ENCODE results near the gene IDI2. TPM values are rescaled to one million over a fixed set of nuclear protein-coding genes. Genes with fewer than 3 reads are reported as not detected.

IDI2 gene
- total and polyA plus RNA-seq, 2 of the 13 experiments (the other 11 are each of a cell fraction or from before 2014, with no cell fraction given) = not detected

DNA sequence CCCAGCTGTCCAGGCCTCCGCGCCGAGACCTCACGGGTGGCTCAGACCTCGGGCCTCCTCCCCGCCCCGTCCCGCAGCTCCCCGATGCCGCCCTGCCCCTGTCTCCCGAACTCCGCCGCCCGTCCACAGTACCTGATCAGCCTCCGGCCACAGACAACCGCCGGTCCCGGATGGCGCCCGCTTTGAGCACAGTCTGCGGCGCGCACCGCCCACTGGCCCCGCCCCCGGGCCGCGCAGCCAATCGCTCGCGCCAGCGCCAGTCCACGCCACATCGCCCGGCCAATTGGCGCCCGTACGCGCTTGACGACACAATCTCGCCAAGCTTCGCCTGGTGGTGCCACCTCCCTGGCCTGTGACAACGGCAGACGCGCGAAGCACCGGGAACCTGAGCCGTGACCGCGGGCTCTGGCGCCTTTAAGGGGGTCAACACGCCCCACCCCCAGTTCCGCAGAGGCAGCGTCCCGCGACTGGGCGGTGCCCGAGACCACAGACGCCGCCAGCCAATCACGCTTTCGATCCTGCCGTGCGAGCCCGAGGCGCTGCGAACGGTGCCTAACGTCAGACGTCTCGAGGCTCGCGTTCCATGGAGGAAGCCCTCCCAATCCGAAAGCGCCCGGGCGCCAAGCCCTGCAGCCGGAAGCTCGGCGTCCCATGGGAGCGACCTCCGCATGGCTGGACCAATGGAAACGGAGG is 23.2 kb upstream of the IDI2 start, which contains the start of gene IDI1 (continued):
- TF ChIP-seq, protein P1, sequence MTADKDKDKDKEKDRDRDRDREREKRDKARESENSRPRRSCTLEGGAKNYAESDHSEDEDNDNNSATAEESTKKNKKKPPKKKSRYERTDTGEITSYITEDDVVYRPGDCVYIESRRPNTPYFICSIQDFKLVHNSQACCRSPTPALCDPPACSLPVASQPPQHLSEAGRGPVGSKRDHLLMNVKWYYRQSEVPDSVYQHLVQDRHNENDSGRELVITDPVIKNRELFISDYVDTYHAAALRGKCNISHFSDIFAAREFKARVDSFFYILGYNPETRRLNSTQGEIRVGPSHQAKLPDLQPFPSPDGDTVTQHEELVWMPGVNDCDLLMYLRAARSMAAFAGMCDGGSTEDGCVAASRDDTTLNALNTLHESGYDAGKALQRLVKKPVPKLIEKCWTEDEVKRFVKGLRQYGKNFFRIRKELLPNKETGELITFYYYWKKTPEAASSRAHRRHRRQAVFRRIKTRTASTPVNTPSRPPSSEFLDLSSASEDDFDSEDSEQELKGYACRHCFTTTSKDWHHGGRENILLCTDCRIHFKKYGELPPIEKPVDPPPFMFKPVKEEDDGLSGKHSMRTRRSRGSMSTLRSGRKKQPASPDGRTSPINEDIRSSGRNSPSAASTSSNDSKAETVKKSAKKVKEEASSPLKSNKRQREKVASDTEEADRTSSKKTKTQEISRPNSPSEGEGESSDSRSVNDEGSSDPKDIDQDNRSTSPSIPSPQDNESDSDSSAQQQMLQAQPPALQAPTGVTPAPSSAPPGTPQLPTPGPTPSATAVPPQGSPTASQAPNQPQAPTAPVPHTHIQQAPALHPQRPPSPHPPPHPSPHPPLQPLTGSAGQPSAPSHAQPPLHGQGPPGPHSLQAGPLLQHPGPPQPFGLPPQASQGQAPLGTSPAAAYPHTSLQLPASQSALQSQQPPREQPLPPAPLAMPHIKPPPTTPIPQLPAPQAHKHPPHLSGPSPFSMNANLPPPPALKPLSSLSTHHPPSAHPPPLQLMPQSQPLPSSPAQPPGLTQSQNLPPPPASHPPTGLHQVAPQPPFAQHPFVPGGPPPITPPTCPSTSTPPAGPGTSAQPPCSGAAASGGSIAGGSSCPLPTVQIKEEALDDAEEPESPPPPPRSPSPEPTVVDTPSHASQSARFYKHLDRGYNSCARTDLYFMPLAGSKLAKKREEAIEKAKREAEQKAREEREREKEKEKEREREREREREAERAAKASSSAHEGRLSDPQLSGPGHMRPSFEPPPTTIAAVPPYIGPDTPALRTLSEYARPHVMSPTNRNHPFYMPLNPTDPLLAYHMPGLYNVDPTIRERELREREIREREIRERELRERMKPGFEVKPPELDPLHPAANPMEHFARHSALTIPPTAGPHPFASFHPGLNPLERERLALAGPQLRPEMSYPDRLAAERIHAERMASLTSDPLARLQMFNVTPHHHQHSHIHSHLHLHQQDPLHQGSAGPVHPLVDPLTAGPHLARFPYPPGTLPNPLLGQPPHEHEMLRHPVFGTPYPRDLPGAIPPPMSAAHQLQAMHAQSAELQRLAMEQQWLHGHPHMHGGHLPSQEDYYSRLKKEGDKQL (CRISPR knock-in tag; IDR thresholded peaks at IDR 0.05; ENCODE audit: low read depth) = peak; percentile 4; the same call in 1 of the 2 replicates
- TF ChIP-seq ZNF768 (CRISPR knock-in tag; IDR thresholded peaks at IDR 0.05) (no peak), ZNF616 (CRISPR knock-in tag; IDR thresholded peaks at IDR 0.05; ENCODE audit: low read depth) (no peak), NFRKB (IDR thresholded peaks at IDR 0.05) (no peak), DNMT3B (CRISPR knock-in tag; conservative IDR thresholded peaks at IDR 0.05) (no peak; the same call in 1 of the 2 replicates), ZFP36L1 (CRISPR knock-in tag; IDR thresholded peaks at IDR 0.05) (peak; percentile 93), CC2D1A (CRISPR knock-in tag; IDR thresholded peaks at IDR 0.05) (no peak), HOXA3 (CRISPR knock-in tag; IDR thresholded peaks at IDR 0.05) (peak; percentile 95), ZNF44 (CRISPR knock-in tag; IDR thresholded peaks at IDR 0.05) (0 out of 2 replicates have a peak, but pooled peaks have one; percentile 69), FOSL1 (CRISPR knock-in tag; IDR thresholded peaks at IDR 0.05; ENCODE audit: borderline replicate concordance) (no peak)
- TF ChIP-seq, protein P2, sequence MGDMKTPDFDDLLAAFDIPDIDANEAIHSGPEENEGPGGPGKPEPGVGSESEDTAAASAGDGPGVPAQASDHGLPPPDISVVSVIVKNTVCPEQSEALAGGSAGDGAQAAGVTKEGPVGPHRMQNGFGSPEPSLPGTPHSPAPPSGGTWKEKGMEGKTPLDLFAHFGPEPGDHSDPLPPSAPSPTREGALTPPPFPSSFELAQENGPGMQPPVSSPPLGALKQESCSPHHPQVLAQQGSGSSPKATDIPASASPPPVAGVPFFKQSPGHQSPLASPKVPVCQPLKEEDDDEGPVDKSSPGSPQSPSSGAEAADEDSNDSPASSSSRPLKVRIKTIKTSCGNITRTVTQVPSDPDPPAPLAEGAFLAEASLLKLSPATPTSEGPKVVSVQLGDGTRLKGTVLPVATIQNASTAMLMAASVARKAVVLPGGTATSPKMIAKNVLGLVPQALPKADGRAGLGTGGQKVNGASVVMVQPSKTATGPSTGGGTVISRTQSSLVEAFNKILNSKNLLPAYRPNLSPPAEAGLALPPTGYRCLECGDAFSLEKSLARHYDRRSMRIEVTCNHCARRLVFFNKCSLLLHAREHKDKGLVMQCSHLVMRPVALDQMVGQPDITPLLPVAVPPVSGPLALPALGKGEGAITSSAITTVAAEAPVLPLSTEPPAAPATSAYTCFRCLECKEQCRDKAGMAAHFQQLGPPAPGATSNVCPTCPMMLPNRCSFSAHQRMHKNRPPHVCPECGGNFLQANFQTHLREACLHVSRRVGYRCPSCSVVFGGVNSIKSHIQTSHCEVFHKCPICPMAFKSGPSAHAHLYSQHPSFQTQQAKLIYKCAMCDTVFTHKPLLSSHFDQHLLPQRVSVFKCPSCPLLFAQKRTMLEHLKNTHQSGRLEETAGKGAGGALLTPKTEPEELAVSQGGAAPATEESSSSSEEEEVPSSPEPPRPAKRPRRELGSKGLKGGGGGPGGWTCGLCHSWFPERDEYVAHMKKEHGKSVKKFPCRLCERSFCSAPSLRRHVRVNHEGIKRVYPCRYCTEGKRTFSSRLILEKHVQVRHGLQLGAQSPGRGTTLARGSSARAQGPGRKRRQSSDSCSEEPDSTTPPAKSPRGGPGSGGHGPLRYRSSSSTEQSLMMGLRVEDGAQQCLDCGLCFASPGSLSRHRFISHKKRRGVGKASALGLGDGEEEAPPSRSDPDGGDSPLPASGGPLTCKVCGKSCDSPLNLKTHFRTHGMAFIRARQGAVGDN (CRISPR knock-in tag; IDR thresholded peaks at IDR 0.05) = peak; percentile 93
- TF ChIP-seq, protein P3, sequence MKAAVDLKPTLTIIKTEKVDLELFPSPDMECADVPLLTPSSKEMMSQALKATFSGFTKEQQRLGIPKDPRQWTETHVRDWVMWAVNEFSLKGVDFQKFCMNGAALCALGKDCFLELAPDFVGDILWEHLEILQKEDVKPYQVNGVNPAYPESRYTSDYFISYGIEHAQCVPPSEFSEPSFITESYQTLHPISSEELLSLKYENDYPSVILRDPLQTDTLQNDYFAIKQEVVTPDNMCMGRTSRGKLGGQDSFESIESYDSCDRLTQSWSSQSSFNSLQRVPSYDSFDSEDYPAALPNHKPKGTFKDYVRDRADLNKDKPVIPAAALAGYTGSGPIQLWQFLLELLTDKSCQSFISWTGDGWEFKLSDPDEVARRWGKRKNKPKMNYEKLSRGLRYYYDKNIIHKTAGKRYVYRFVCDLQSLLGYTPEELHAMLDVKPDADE (CRISPR knock-in tag; IDR thresholded peaks at IDR 0.05) = no peak
- TF ChIP-seq, protein P4, sequence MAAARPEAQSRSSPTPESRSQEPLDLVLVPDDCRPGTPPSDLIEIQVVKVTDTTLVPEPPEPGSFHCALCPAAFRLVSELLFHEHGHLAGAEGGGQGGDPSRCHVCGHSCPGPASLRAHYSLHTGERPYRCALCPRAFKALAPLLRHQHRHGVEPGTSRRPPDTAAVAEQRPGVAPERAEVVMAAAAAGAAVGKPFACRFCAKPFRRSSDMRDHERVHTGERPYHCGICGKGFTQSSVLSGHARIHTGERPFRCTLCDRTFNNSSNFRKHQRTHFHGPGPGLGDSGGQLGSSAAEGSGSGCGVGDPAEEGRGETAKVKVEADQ (CRISPR knock-in tag; IDR thresholded peaks at IDR 0.05; ENCODE audit: borderline replicate concordance) = peak; percentile 78; the same call in 1 of the 2 replicates
- TF ChIP-seq, protein P5, sequence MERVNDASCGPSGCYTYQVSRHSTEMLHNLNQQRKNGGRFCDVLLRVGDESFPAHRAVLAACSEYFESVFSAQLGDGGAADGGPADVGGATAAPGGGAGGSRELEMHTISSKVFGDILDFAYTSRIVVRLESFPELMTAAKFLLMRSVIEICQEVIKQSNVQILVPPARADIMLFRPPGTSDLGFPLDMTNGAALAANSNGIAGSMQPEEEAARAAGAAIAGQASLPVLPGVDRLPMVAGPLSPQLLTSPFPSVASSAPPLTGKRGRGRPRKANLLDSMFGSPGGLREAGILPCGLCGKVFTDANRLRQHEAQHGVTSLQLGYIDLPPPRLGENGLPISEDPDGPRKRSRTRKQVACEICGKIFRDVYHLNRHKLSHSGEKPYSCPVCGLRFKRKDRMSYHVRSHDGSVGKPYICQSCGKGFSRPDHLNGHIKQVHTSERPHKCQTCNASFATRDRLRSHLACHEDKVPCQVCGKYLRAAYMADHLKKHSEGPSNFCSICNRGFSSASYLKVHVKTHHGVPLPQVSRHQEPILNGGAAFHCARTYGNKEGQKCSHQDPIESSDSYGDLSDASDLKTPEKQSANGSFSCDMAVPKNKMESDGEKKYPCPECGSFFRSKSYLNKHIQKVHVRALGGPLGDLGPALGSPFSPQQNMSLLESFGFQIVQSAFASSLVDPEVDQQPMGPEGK (CRISPR knock-in tag; IDR thresholded peaks at IDR 0.05) = peak; percentile 86
